ENCODE results near the gene PRDX3.

PRDX3 gene

DNA sequence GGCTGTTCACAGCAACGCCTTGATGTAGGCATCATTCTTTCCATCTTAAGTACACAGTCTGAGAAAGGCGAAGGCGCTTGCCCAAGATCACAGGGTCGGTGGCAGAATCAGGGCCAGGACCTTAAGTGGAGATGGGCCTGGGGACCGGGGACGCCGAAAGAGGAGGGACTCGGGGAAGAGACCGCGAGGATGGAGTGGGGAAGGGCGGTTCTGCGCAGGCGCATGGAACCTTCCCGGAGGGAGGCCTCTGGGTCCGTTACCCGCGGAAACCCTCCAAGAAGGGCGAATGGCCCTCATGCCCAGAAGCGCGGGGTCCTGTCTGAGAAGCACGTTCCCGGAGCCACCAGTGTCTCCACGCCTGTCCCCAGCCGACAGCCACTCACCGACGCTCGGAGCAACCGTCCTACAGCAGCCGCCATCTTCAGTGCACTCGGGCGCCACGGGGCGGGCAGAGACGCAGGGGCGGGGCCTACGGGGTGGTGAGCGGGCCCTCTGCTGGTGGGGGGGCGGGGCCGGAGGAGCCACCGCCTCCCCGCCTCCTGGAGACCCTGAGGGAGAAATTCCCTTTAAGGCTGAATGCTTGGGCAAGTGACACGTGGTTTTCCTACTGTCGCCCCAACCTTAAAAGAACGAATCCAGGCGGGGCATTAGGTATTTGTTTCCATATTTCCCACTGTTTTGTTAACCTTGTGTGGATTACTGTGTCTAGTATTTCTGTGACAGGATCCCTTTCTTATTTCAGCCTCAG is at the start of gene PRDX3:
Gene PRDX3, minus strand, starts transcription at position 441 of the 748 bp plus-strand sequence. Its CDS starts 22 bp downstream, at position 419.
- DNase-seq (ENCODE audit: low spot score), result peak; percentile 94

DNA sequence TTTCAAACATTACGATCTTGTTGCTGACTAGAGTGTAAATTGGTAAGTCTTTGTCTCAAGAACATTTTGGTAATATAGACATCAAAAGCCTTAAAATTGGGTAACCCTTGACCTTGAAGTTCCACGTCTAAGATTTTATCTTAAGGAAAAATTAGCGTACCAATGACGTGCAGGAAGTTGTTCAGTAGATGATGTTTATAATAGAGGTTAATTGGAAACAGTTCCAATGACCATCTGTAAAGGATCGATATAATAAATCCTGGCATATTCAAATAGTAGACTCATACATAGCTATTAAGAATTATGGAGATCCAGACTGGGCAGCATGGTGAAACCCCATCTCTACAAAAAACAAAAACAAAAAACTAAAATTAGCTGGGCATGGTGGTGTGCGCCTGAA is 49.2 kb upstream of the PRDX3 start:
- no peak for DNase-seq (ENCODE audit: low spot score)

DNA sequence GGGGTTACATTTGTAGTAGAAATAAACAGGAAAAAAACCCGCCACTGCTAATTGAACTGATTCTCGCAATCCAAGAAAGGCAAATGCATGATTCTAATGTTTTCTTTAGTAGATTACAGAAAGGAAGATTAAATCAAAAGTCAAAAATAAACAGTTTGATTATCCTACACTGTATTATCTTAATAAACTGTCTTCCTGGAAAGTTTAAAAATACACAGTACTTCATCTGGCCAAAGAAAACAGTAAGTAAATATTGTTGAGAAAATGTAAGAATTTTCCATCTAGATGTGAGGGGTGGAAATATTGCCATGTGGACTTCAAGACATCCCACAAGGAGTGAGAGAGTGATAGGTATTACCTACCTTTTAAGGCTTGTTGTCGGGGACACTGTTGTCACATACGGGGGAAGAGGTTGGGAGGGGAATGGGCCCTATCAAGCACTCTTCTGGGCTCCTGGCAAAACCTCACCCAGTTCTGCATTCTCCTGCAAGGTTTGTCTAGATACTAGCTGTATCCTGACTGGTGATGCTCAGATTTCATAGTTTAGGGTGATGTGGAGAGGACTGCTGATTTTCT is 46.6 kb upstream of the PRDX3 start:
- DNase-seq (ENCODE audit: low spot score), result no peak

DNA sequence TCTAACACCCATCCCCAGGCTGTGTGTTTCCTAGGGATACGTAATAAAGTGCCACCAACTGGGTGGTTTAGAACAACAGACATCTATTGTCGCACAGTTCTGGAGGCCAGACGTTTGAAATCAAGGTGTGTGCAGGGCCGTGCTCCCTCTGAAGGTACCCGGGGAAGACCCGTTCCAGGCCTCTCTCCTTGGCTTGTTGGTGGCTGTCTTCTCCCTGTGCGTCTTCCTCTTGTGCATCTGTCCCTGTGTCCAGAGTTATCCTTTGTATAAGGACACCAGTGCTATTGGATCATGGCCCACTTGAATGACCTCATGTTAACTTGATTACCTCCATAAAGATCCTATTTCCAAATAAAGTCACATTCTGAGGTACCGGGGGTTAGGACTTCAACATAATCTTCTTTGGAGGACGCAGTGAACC is 44.4 kb upstream of the PRDX3 start:
- DNase-seq (ENCODE audit: low spot score), result no peak

DNA sequence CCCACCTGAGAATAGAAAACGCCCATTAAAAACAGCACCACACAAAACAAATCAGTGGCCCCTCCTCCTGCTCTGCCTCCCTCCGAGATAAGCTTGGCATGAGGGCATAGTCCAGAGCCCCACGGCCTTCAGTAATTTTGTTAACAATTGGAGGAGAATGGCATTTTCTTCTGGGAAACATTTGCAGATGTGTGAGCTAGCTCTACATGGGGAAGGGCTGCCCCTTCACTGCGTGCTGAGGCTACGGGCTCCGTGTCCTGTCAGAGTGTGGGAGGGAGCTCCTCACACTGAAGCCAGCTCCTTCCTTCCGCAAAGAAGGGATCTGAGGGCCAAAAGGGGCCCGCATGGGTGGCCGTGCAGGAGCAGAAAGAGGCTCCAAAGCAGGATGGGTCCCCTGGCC is 43.9 kb upstream of the PRDX3 start:
- no peak for DNase-seq (ENCODE audit: low spot score)

DNA sequence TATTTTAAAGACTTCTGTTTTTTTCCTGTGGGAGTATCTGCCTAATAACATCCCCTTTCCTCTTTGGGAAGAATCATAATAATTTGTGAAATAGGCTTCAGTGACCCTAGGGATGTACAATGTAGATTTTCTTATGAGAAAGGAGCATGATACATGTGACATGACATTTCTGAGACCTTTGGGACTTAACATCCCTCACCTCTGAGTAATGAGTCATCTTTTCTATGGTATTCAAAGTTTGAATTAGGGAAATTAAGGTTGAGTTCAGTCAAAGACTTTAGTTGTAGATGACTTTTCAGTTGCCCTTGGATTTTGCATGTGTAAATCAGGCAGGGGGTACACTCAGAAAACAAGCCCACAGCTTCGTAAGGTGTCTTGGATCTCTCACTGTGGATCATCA is 43.1 kb upstream of the PRDX3 start:
- no peak for DNase-seq (ENCODE audit: low spot score)

DNA sequence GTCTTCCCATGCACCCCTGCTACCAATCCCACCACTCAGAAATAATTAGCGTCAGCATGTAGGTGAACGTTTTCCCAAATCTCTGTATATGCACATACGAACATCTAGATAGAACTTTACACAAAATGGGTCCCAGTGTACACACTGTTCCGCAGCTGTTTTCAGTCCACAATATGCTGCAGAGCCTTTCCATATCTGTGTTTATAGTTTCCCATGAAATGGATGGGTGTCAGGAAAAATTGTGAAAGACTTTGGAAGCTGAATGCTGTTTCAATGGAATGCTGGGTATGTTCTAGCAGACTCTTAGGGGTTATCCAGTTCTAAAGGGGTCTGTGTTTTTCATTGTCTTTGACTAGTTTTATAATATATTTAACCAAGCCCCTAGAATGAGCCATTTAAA is 42.6 kb upstream of the PRDX3 start:
- DNase-seq (ENCODE audit: low spot score), result no peak

DNA sequence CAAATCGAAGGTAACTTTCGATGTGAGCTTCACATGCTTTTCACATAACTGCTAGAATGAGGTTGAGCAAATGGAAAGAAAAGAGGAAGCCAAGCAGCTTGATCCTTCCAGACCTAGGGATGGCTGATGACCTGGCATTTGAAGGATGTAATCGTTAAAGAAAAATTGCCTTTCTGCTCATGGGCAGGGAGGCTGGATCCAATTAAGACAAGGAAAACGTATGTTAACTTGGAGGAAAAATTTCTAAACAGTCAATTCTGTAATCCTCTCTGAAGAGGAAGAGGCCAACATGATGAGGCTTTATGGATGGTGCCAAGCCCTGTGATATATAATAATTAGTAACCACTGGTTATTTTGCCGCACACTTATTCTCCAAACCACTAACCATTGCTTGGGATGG is 41.3 kb upstream of the PRDX3 start:
- no peak for DNase-seq (ENCODE audit: low spot score)

DNA sequence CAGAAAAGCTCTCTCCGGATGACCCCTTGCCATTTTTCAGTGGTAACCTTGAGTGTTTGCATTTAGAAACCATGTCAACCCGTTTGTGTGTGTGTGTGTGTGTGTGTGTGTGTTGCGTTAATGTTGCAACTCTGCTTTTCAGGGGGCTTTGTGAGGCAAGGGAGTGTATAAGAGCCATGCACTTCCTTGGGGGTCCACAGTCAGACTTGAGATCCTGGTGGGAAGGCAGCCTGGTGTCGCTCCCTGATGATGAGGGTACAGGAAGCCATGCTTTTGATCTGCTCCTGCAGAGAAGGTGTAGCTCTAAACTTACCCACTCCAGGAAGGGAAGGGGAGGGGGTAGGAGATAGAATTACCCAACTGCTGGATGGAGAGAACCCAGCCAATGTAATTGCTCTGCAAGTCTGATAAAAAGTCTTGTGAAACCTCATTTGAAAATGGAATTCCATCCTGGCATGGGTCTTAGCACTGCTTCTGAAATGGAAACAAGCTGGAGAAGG is 39.4 kb upstream of the PRDX3 start:
- DNase-seq (ENCODE audit: low spot score), result no peak

DNA sequence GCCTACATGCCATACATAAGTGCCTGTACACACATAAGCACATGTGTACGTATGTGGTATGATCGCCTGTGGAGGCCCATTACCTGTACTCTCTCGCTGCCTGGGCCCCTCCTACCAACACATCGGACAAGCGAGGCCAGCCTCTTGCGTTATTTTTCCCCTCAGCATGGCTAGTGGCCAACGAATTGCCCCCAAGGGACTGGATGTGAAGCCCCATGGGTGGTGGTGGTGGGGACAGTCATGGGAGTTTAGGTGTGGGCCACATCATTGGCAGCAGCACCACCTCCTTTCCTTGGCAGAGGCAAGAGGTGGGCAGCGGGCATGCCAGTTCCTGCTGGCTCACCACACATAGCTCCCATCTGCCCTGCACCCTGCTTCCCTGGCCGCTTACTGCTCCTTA is 38.8 kb upstream of the PRDX3 start:
- no peak for DNase-seq (ENCODE audit: low spot score)

DNA sequence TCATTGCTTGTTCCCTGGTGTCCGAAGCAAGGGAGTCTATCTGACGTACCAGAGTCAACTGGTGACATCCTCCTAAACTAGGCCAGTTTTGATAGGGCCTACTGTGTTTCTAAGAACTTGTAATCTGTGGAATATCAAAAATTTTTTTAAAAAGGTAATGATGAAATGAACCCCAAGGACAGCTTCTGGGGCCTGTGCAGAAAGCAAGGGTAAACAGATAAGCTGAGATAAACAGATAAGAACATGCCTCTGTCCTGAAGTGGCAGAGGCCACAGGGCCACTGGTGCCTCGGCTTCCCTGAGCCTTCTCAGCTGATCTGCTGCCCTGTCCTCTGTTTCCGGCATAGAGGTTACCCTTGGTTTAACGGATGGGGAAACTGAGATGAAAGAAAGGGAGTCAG is 37.5 kb upstream of the PRDX3 start:
- no peak for DNase-seq (ENCODE audit: low spot score)

DNA sequence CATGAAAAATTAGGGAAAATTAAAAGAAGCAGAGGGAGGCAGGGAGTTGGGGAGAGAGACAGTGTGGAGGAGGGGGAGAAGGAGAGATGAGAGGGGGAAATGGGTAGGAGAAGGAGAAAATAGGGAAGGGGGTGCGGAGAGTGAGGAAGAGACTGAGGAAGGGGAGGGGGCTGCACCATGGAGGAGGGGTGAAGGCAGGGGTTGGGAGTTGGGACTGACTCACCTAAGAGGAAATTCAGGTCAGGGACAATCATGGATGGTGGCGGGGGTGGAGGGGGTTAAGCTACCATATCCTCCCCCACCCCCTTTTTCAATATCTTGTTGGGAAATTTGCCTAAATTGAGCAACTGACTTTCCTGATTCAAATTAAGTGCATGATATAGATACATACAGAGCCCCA is 36.8 kb upstream of the PRDX3 start:
- DNase-seq (ENCODE audit: low spot score), result no peak

DNA sequence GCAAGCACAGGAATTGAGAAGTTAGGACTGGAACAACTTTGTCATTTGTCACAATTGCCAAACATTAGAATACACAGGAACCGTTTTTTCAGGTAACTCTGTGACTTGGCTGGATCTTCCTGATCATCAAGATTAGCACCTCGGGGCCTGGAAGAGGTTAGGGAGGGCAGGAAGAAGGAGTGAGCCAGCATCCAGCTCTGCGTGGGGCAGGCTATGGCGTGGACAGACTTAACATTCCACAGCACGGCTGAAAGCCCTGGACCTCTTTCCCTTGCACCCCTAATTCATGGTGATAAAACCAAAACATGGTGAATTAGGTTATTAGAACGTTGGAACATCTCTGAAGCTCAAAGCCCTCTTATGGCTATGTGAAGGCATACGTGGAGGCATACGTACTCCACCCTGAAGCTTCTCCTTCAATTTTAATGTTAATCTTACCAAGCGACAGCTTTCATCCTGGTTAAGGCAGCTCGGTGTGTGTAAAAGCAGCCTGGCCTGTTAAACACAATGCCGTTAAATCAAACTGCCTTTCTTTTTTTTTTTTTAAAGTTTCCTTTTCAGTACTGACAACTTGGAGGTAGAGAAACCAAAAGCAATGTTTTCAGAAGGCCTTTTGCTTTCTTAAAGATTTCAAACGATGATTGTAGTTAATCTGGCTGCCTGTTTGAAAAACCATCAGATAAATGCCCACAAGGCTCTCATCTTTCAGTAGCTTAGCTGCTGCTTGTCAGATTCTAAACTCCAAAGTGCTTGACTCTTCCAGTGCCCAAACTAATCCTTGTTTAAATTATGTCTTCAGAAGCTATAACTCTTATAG is 33.2 kb upstream of the PRDX3 start:
- DNase-seq (ENCODE audit: low spot score), result peak; percentile 37

DNA sequence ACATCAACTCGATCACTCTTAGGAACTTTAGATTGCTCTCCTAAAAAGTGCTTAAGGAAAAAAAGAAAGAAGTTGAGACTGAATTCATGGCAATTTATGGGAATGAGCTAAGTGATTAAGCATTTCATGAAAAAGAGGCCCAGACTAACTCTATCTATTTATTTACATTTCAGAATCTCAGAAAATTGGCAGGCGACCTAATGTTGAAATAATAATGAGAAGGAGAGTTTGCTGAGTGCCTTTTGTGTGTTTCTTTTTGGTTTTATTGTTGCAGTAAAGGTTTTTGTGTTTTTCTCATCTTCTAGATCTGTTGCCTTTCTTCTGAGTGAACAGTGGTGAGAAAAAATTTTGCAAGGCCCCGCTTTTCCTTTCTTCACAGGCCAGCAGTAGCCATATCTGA is 32.6 kb upstream of the PRDX3 start:
- no peak for DNase-seq (ENCODE audit: low spot score)

DNA sequence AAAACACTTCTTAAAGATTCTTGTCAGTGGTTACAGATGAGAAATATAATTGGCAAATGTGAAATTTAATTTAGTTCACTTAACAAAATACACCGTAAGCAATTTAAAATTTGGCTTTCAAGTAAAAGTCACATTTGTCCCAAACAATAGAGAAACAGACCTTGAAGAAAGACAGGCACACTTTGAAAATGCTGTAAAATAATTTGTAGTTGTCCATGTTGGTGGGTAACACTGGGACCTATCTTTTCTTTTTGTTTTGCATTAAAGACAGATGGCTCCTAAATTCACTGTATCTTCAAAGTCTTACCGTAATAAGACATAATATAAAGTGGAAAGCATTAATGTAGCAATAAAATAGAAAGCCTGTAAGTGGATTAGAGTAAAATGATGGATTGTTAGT is 32.0 kb upstream of the PRDX3 start:
- DNase-seq (ENCODE audit: low spot score), result no peak

DNA sequence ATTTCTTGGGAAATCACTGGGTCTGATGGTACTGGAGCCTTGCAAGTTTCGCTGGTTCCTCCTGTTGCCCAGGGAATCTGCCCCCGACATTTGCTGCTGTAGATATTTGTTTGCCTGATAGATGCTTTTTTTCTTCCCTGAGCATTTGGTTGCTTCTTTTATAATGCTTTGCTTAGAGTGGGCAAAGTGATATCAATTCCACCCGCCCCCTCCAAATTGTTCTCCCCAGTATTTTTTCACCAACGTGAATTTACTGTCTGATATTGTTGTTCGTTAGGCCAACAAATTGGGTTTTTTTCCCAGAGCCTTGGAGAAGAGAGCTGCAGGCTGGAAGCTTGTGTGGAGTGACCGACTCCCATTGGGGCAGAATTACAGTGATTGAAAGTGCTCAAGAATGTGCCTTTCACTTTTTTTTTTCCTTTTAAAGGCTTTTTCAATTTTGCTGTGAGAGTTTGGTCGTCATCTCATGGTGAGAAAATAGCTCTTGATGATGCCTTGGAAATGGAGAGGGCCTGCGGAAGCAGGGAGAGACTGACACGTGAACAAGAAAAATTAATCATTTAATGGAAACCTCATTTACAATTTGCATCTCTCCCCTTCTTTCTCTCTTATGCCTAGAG is 31.2 kb upstream of the PRDX3 start:
- no peak for DNase-seq (ENCODE audit: low spot score)

DNA sequence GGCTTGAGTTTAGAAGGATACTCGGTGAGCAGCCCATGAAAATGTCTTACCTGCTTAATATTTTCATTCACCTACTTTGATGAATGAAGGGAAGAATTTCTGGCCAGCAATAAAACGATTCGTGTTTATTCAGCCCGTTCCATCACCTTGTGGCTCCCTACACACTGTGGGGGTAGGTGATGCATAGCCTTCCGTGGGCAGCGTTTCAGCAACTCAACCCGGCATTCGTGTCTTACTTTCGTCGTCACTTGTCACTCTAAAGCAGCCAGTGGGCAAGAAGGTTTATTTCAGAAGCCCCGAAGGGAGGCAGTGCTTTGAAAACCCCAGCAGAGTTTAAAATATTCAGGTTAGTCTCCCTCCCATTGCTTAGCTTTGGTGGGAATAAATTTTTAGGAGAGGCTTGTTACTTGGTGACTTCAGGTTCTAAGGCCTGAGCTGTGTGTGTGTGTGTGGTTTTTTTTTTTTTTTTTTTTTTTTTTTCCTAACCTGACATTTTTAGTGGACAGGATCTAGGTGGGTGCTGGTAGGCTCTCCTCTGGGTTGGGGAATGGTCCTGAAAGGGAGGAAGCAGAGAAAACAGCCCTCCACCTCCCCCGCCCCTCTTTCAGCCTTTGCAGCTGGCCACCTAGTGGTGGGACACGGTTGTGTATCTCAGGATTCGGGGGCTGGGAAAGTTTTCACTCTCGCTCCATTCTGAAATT is 30.6 kb upstream of the PRDX3 start:
- peak; percentile 54 for DNase-seq (ENCODE audit: low spot score)

DNA sequence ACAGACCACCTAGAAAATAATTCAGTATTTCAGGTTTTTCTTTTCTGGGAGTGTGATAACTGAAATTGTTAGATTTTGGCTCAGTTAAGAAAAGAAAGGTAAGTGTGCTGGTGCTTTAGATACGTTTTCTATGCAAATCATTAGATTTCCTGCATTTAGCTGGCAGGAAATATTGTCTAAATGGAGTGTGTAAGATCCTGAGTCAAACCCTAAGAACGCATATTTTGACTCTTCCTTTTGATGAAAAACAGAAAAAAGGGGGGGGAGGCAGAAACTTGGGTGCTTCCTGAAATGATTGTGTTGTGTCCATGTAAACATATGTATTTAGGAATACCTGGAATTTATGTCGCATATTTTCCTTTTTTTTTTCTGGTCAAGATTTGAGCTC is 29.9 kb upstream of the PRDX3 start:
- DNase-seq (ENCODE audit: low spot score), result peak; percentile 60

DNA sequence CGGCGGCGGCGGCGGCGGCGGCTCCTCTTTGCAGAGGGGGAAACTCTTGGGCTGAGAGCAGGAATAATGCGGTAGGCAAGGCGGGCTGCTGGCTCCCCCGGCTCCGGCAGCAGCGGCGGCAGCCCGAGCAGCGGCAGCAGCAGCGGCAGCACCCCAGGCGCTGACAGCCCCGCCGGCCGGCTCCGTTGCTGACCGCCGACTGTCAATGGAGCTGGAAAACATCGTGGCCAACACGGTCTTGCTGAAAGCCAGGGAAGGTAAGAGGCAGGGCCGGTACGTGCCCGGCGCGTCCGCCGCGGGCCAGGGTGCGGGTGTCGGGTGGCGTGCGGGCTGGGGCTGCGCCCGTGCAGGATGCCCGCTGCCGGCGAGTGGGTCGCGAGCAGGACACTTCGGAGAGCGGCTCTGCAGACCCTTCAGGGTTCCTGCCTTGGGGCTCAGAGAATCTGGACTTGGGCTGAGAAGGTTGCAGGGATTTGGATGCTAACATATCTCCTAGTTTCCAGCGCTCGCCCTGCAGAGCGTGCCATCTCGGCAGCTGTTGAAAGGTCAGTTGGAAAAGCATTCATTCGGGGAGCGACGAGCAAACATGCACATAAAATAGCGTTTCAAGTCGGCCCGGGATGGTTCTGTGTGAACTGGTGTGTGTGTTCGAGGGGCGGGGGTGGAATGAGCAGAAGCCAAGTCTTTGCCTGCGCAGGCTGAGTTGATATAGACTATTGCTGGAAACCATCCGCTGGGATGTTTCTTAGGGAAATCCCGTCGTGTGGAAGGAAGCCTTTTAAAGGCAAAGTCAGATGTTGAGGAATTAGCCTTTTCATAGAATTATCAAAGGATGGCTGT is 29.3 kb upstream of the PRDX3 start:
- peak; percentile 37 for DNase-seq (ENCODE audit: low spot score)

DNA sequence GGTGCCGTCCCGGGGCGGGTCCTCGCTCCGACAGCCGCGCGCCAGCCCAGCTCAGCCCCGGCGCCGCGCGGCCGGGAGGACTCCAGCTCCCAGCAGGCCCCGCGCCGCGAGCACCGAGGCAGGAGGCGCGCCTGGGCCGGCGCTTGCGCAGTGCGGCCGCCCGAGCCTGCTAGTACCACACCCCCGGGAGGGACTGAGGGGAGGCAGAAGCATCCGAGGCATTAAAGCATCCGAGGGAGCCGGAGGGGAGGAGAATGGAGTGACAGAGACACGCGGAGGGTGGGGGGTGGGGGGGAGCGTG is 28.7 kb upstream of the PRDX3 start, which contains the start of gene GRK5:
Gene GRK5, plus strand, starts transcription at position 206 of the 301 bp plus-strand sequence. CDS start 347 bp downstream, outside the sequence.
- peak; percentile 96 for DNase-seq (ENCODE audit: low spot score)

Data from activated CD4-positive, alpha-beta T cell treated with anti-CD3 and anti-CD28 coated beads, Interleukin-2, Interleukin-4, amounts not matched to agents 100 ng/mL and 50 ng/mL, durations not matched to agents 16 hours and 8 hours (primary cell).